GM19324 (cell line): ENCODE measurements around the gene SLIT3.

Experiments used
- ATAC-seq: cut with Tn5 transposase; IDR thresholded peaks from one replicate; pipeline ENCODE4 v1.9.1; 2021; ENCODE audit warnings: mild to moderate bottlenecking, moderate library complexity; ENCODE audit not compliant: unreplicated experiment, low FRiP score

Gene SLIT3

GRCh38 chr5:169091396-169091980, 209.5 kb downstream of the SLIT3 start:
- ATAC-seq, result no peak

DNA sequence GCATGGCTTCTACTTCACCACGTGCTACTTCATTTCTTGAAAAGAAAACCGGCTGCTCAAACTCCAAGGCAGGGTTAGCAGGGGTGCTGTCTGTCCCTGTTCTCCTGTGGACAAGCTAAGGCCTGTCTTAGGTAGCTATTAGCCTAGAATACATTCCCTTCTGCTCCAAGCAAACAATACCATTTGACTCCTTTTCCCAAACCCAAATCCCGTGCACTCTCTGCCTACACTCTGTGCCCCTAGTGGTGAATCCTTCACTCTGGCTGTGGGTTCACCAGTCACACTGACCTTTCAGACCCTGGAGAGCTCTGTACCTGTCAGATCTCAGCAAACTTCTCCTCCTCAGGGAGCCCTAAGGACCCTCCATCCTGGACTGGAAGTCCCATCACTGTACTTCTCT, 211.6 kb downstream of the SLIT3 start:
- no peak for ATAC-seq

DNA sequence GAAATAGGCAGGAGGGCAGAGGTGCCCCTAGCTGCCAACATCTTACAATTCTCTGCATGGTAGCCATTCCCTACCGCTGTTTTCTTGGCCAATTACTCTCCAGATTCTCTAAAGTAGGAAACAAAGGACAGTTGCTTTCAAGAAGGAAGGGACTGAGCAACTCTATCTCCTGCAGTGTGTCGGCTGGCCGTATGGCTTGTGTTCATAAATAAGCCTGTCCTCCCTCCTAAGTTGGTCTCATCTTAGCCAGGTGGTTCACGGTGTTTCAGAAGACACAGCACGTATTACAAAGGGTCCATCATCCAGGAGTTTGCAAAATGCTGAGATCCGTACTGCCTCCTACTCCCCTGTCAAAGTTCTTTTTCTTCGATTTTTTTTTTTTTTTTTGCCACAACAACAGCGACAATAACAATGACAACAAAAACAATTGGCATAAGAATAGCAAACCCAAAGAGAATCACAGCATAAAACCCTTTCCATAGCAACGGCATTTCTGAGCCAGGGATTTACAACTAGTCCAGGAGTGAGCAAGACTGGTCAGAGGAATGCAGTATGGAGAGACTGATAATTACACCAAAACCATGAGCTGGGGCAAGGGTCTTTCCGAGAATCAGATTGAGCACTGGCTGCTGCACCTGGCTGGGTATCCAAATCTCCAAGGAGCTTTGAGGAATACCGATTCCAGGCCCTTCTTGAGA, 212.8 kb downstream of the SLIT3 start:
- no peak for ATAC-seq

DNA sequence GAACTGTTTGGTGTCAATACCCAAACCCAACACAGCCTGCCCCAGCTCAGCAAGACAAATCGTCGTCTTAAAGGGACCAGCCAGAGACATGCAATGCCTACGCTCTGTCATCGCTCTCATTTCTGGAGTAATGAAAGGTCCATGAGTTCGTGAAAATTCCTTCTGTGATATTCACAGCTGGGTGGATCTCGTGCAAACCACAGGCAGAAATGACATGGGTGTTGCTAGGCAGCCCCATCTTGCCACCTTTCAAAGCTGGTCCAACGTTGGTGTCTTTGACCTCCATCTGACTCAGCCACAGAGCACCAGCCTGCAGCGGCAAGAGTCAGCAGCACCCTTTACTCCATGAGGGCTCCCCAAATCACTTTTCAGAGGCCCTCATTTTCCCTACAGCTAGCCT, 215.3 kb downstream of the SLIT3 start:
- ATAC-seq, result no peak

DNA sequence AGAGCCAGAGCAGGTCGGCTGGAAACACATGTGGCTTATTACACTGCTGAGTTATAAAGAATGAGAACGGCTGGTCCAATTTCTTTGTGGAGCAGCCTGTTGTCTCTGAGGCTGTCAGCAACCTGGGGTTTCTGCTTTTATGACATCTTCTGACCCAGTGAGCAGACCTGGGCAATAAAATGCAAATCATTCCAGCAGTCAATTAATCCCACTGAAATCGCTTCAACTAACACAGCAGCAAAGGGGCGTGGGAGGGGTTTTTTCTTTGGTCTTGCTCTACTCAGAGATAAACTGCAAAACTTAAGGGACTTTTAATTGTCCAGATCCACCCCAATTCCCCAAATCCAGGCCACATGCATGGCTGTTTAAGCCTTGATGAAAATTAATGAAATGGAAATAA, 215.7 kb downstream of the SLIT3 start:
- no peak for ATAC-seq

DNA sequence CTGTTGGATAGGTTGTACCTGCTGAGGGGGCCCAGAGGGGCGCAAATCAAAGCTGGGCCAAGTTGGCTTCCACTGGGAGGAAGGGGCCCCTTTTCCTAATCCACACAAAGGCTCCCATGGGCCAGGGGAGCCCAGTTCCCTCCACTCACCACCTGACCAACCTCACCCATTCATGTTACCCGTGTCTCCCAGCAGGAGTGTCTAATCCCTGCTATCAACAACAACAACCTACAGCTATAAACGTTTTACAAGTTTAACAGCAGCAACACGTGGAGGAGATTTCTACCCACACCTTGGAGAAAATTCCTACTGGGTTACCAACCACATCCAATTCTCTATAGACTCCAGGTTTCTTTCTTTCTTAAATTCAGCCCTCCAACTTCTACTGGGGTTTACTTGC, 216.2 kb downstream of the SLIT3 start:
- no peak for ATAC-seq

- ATAC-seq, result no peak
These were observed 217.4 kb downstream of the SLIT3 start for GRCh38 chr5:169083394-169084018.

DNA sequence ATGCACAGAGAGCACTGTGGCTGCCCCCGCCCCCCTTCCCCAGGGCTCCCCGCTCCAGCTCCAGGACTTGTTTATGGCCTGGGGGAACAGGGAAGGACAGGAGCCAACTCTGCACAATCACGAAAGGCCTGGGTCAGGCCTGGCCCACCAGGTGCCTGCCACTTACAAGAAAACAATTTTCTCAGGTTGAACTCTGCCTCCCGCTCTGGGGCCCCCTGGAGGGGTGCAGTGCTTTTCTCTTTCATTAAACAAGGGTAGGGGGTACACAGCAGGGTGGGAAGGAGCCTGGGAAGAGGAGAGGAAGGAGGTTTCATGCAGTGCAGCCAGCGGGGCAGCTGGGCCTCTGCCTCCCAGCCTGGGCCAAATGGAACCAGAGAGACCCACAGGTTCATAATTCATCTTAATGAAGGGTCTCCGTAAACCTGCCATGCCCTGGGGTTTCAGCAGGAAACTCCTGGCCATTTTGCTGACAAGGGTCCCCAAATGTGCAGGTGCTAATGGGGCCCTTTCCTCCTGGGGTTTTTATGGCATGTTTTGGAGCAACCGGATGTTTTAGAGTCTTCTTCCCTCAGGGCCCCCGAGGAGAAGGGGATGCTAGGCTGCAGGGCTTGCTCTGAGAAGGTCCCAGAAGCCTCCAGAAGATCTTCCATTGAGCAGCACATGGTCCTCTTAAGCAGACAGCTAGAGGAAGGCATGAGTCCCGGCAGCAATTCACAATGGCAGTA, 219.8 kb downstream of the SLIT3 start:
- no peak for ATAC-seq

- ATAC-seq, result no peak
These were observed 220.5 kb downstream of the SLIT3 start for GRCh38 chr5:169080448-169080911.

DNA sequence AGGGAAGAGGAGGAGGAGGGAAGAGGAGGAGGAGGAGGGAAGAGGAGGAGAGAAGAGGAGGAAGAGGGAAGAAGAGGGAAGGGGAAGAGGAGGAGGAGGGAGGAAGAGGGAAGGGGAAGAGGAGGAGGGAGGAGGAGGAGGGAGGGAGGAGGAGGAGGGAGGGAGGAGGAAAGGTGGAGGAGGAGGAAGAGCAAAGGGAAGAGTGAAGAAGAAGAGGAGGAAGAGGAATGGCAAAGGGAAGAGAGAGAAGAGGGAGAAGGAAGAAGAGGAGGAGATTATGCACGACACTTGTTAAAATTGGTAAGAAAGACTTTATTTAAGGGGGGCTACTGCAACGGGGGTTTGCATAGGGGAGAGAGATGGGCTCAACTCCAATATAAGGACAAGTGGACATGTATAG, 221.2 kb downstream of the SLIT3 start:
- no peak for ATAC-seq

GRCh38 chr5:169074839-169075238, 226.1 kb downstream of the SLIT3 start:
- no peak for ATAC-seq

DNA sequence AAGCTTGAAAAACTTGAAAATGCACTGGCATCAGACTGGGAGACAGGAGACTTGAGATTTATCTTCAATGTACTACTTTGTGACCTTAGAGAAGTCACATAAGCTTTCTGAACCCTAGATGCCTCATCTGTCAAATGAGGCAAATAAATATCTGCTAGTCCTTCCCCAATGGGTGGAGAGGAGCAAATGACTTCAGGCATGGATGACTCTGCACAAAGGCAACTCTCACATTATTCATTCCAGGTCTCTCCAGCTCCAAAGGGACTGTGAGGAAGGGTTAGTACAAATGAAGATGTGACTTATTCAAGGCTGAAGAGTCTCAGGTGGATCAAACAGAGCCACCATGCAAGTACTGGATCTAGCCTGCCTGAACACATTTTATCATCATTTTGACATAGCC, 228.7 kb downstream of the SLIT3 start:
- no peak for ATAC-seq

DNA sequence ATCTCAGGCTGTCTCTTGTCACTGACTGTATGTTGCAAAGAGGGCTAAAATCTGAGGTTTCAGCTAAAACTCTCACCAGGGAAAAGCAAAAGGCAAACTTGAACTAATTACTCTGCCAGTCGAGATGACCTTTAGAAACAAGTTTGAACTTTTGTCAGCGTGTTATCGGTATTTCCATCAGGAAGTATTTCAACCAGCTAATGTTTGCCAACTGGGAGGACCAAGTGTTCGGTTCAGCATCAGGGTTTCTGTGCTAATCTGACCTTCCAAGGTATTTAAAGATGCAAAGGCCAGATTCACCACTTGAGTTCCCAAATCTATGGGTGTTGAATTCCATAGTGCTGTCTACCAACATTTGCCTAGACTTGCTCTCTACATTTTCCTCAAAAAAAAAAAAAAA, 230.5 kb downstream of the SLIT3 start:
- ATAC-seq, result no peak

GRCh38 chr5:169067751-169068173, 233.2 kb downstream of the SLIT3 start:
- no peak for ATAC-seq

DNA sequence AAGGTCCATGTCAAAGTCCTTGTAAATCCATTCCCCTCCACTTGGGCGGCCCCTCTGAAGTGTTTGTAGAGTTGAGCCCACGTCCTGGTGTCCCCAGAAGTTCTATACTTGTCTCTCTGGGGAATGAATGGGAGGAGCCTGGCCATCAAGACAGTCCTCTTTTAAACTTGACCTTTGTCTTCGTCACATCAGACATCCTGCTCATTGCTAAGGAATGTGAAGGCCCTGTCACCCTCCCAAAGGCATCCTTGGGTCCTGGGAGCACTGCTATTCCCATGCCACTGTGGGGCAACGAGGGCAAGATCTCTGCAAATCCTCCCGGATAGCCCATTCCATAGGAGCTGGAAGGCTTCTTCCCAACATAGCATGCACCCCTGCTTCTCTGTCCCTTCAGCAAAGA, 235.5 kb downstream of the SLIT3 start:
- ATAC-seq, result no peak

DNA sequence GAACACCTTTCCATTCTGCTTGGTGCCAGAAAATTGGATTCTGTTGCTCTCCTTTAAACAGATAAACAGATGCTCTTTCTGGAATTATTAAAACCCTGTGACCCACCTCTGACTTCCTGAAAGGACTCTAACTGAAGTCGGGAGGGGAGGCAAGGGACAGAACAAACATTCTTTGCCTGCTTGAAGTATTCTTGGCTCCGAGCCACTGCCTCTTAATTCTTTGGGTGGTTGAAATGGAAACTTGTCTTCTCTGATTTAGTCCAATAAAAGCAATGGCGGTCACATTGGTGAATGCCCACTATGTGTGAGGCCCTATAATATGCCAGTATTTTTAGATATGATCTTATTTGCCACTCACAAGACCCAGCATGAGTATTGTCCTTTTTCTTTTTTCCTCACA, 236.8 kb downstream of the SLIT3 start:
- no peak for ATAC-seq

DNA sequence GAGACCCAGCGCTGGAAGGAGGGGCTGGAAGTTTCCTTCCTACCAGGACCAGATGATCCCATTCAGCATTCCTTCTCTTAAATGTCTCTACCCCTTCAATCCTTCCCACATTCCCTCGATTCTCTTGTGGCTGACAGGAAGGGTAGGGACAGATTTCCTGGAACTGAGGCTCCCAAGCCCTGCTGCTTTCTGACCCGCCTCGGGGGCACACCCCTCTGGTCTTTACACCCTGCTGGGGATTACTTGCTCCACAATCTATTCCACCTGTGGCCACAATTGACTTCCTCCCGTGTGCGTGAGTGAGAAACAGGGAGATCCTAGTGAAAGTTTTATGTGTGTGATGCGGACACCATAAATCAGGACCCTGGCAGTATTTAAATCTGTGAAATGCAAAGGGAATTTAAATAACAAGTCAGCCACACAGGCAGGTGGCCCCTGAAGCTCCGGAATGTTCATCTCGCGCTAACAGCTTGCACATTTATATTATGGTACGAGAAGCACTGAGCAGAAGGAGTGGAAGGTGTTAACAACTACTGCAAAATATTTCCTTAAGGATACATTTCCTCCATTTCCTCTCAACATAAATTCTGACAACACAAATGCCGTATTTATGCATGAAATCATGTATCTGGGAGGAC, 237.5 kb downstream of the SLIT3 start:
- ATAC-seq, result no peak

- ATAC-seq, result no peak
These were observed 238.2 kb downstream of the SLIT3 start for GRCh38 chr5:169062690-169063089.

GRCh38 chr5:169054506-169054905, 246.4 kb downstream of the SLIT3 start:
- ATAC-seq, result no peak

GRCh38 chr5:169052207-169052606, 248.7 kb downstream of the SLIT3 start:
- no peak for ATAC-seq

DNA sequence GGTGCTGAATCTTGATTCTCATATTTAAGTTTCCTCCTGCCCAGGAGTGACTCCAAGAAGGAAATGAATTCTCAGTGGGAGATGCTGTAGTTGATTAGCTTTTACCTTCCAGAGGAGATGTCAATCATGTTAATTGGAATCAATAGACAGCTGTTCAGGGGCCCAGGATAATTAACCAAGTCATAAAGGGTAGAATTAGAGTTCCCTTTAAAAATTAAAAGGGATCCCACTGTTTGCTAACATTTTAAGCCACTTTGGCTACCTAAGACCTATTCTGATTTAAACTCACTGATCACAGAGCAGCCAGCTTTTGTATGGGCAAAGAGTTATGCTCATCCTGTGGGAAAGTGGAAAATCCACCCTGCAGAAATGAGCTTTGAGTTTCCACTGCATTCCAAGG, 249.6 kb downstream of the SLIT3 start:
- no peak for ATAC-seq
